Measurements from ENCODE around the gene JARID2. TPM values are rescaled to one million over a fixed set of nuclear protein-coding genes. Genes with fewer than 3 reads are reported as not detected.

The JARID2 gene
- total and polyA plus RNA-seq, 7 donors, result 1.8 to 7.8 (median 6.1) TPM

- H3K4me1 ChIP-seq, result peaks cover 0 to 28% (median 22%) of the 10 kb centered on the region in 4 donors
- H3K4me3 ChIP-seq, result no peak overlapping the region
- peak overlapping the region; percentile 4 to 51 (median 32) for H3K27ac ChIP-seq
- peaks cover 12 to 28% (median 22%) of the 10 kb centered on the region in 4 donors for H3K36me3 ChIP-seq
- 18 to 26% methylated on average over 9 of the region's 9 CpGs for WGBS, 2 donors
- H3K27me3 ChIP-seq, result no peaks in the 10 kb centered on the region
- DNase-seq, result peak; percentile 90
- H3K9me3 ChIP-seq, result no peaks in the 10 kb centered on the region
- TF ChIP-seq POLR2AphosphoS5 (IDR thresholded peaks at IDR 0.05) (peak in 3 of 4 donors; percentile 33 to 56 (median 39)), EP300 (IDR thresholded peaks at IDR 0.05) (no peak), CTCF (IDR thresholded peaks at IDR 0.05) (peak; percentile 73 to 94 (median 80))
- intact Hi-C loops (cut with DNase I), result loop anchor here (5.0 to 10.0 kb wide), 3 partner anchors 131 to 1367 kb away; partner anchors contain the start of gene JARID2
Observed at GRCh38 chr6:15491255-15491985, 245.6 kb downstream of the JARID2 start.

- intact Hi-C loops (cut with DNase I), result loop anchor here (2.0 to 10.0 kb wide), 4 partner anchors 130 to 1367 kb away; partner anchors contain the start of gene JARID2
- H3K4me3 ChIP-seq, result no peak overlapping the region
Observed at GRCh38 chr6:15491986-15492269, 246.1 kb downstream of the JARID2 start.

GRCh38 chr6:15493437-15494168 is 247.7 kb downstream of the JARID2 start:
- Histone ChIP-seq H3K27ac (peak overlapping the region in 1 of 4 donors; percentile 7), H3K4me3 (no peak overlapping the region), H3K9me3 (no peaks in the 10 kb centered on the region), H3K4me1 (peaks cover 0 to 28% (median 22%) of the 10 kb centered on the region in 4 donors), H3K27me3 (no peaks in the 10 kb centered on the region), H3K36me3 (peaks cover 0 to 31% (median 14%) of the 10 kb centered on the region in 4 donors)
- TF ChIP-seq CTCF (IDR thresholded peaks at IDR 0.05) (no peak), EP300 (IDR thresholded peaks at IDR 0.05) (no peak), POLR2AphosphoS5 (IDR thresholded peaks at IDR 0.05) (no peak)
- intact Hi-C loops (cut with DNase I), result loop anchor here (2.0 to 10.0 kb wide), 4 partner anchors 129 to 1369 kb away; partner anchors contain the start of gene JARID2
- WGBS, 2 donors, result 90 to 91% methylated on average over 9 of the region's 9 CpGs
- DNase-seq, result no peak

More at GRCh38 chr6:15491986-15492269, 246.1 kb downstream of the JARID2 start:
- TF ChIP-seq POLR2AphosphoS5 (IDR thresholded peaks at IDR 0.05) (no peak), EP300 (IDR thresholded peaks at IDR 0.05) (no peak), POLR2A (IDR thresholded peaks at IDR 0.05) (no peak), CTCF (IDR thresholded peaks at IDR 0.05) (no peak)
- DNase-seq, result no peak
- Histone ChIP-seq H3K27me3 (no peaks in the 10 kb centered on the region), H3K27ac (peak overlapping the region in 1 of 4 donors; percentile 1), H3K36me3 (peaks cover 12 to 33% (median 26%) of the 10 kb centered on the region in 4 donors), H3K9me3 (no peaks in the 10 kb centered on the region), H3K4me1 (peaks cover 0 to 28% (median 22%) of the 10 kb centered on the region in 4 donors)
- WGBS, 2 donors, result 81 to 88% methylated on average over 5 of the region's 5 CpGs

- H3K4me1 ChIP-seq, result peaks cover 0 to 26% (median 22%) of the 10 kb centered on the region in 4 donors
- H3K4me3 ChIP-seq, result no peak overlapping the region
- intact Hi-C loops (cut with DNase I), result loop anchor here (10.0 kb wide), 1 partner anchor 1371 kb away; no protein-coding TSS in a partner anchor
- H3K9me3 ChIP-seq, result no peaks in the 10 kb centered on the region
- no peak for DNase-seq
- no peak overlapping the region for H3K27ac ChIP-seq
- TF ChIP-seq POLR2A (IDR thresholded peaks at IDR 0.05) (no peak), CTCF (IDR thresholded peaks at IDR 0.05) (no peak), POLR2AphosphoS5 (IDR thresholded peaks at IDR 0.05) (peak in 1 of 4 donors; percentile 18)
- no peaks in the 10 kb centered on the region for H3K27me3 ChIP-seq
- 65 to 80% methylated on average over 10 of the region's 10 CpGs for whole genome bisulfite sequencing, 2 donors
- H3K36me3 ChIP-seq, result peaks cover 0 to 31% (median 10%) of the 10 kb centered on the region in 4 donors
Observed at GRCh38 chr6:15495375-15495901, 249.6 kb downstream of the JARID2 start.

Measured in sigmoid colon (tissue), 7 donors.